Middle frontal gyrus (tissue), 1 donor: Measurements from ENCODE around the gene MX2.
A peak's percentile ranks its signal among the peaks of the same experiment; 100 is the strongest.
"Not testable (repeated sequence)": the region's sequence is repeated elsewhere in the genome, so short reads cannot be mapped to it uniquely, and the experiment has no call there.

Experiments used
- DNase-seq: peaks from one replicate; pipeline ENCODE4 v3.0.0-alpha.2; 2015; ENCODE audit warnings: low spot score; ENCODE audit errors: extremely low spot score

Gene MX2

DNA sequence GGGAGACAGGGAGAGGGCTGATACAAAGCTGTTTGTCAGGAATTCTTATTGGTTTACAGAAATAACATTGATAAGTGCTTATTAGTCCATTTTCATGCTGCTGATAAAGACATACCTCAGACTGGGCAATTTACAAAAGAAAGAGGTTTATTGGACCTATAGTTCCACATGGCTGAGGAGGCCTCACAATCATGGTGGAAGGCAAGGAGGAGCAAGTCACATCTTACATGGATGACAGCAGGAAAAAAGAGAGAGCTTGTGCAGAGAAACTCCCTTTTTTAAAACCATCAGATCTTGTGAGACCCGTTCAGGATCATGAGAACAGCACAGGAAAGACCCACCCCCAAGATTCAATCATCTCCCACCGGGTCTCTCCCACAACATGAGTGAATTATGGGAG lies 55.7 kb downstream of the MX2 start:
- DNase-seq, result not testable (repeated sequence)

DNA sequence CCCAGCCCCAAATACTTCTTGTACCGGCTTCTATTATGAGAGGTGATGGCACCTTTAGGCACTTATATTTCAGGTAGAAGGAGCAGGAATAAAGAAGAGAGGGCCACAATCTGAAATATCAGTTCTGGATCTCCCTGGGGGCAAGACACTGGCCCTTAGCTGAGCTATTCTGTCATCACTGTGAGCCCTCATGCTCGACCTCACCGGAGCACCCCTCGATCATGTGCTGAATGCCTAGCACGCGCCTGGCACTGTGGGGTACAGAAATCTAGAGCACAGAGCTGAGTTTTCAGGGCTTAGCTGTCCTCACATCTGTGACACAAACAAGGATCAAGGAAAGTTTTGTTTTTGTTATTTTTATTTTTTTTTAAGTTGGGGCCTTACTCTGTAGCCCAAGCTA lies 56.6 kb downstream of the MX2 start:
- DNase-seq, result no peak

DNA sequence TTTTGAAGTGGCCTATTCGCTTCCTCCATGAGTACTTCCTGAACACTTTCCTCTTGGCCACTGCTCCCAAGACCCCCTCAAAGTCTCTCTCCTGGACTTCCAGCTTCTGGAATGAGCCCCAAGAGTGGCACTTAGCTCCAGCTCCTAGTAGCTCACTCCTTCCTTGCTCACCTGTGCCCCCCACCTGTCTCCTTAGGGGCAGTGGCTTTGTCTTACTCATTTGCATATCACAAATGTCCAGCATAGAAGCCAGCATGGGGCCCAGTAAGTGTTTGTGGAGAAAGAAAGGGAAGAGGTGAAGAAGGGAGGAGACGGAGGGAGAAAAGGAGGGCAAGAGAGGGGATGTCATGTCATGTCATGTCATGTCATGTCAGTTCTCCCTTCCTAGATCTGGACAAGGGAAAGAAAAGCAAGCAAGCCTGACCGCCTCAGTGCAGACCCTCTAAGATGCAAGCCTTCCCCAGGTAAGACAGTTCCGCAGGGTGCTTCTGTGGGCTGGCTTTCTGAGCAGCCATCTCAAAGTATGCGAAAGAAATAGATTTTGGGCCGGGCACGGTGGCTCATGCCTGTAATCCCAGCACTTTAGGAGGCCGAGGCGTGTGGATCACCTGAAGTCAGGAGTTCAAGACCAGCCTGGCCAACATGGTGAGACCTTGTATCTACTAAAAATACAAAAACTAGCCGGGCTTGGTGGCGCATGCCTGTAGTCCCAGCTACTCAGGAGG lies 57.3 kb downstream of the MX2 start:
- no peak for DNase-seq

DNA sequence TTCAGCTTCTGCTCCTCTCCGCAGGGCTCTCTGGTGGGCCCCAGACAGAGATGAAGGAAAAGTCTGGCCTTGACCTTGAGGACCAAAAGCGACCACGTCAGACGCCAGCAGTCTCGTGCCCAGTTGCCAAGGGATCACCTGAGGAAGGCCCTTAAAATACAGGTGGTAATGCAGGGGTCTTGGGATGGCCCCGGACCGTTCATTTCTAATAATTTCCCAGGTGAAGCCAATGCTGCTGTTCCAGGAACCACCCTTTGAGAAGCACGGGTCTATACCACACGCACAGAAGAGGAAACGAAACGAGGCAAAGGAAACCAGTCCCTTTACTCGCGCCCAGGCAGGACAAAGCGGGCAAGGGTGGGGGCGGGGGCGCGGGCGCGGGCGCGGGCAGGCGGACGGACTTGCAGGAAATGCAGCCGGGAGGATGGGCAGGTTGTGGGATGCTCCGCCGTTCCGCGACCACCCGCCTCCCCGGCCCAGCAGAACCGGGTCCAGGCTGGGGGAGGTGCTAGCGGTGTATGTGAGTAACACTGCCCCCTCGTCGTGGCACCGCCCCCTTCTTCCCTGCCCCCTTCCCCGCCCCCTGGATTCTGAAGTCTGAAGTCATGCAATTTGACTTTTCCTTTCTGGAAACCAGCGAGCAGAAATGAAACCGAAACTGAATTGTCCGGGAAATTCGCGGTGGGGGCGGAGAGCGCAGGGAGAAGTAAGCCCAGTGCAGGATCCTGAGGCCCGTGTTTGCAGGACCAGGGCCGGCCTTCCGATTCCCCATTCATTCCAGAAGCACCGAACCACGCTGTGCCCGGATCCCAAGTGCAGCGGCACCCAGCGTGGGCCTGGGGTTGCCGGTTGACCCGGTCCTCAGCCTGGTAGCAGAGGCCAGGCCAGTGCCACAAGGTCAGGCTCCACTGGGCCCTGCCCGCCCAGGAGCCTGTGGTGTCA lies 58.4 kb downstream of the MX2 start:
- peak; percentile 32 for DNase-seq

DNA sequence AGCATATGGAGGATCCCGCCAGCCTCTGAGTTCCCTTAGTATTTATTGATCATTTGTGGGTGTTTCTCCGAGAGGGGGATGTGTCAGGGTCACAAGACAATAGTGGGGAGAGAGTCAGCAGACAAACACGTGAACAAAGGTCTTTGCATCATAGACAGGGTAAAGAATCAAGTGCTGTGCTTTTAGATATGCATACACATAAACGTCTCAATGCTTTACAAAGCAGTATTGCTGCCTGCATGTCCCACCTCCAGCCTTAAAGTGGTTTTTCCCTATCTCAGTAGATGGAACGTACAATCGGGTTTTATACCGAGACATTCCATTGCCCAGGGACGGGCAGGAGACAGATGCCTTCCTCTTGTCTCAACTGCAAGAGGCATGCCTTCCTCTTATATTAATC lies 59.2 kb downstream of the MX2 start:
- not testable (repeated sequence) for DNase-seq

DNA sequence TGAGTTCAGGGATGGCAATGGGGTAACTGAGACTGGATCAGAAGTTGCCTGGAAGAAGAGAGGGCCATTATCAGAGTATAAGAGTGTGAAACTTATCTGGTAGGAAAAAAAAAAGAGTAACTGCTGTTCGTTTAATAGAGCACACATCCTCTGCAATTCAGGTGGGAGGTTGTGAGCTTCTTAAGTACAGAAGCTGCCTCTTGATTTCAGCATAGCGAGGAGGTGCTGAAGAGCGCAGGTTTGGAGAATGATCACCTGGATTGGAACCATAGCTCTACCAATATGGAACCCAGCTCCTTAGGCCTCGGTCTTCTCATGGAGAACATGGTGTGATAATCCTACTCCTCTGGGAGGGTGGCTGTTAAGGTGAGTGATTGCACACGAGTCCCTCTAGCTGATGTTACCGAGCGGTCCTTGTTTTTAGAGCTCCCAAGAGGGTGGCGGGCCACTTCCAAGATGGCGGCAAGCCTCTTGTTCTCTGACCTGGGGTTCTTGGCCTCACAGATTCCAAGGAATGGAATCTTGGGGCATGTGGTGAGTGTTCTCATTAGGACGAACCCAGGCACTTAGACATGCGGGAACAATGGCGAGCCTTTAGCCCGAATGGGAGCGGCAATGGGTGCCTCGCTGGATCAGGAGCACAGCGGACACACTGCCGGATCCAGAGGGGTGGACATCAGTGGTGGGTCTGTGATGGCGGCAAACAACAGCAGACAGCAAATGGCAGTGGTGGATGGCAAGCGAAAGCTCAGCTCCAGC lies 60.9 kb downstream of the MX2 start:
- no peak for DNase-seq

DNA sequence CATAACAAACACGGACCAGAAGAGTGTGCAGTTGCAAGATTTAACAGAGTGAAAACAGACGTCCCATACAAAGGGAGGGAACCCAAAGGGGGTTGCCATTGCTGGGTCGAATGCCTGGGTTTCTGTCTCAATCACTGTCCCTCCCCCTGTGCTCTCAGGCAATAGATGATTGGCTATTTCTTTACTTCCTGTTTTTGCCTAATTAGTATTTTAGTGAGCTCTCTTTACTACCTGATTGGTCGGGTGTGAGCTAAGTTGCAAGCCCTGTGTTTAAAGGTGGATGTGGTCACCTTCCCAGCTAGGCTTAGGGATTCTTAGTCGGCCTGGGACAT lies 61.4 kb downstream of the MX2 start:
- not testable (repeated sequence) for DNase-seq

DNA sequence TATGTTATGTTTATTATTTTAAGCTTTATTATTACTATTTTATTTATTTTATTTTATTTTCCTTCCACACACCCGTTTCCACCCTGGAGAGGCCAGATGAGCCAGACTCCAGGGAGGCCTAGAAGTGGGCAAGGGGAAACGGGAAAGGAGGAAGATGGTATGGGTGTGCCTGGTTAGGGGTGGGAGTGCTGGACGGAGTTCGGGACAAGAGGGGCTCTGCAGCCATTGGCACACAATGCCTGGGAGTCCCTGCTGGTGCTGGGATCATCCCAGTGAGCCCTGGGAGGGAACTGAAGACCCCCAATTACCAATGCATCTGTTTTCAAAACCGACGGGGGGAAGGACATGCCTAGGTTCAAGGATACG lies 63.7 kb downstream of the MX2 start:
- DNase-seq, result no peak

DNA sequence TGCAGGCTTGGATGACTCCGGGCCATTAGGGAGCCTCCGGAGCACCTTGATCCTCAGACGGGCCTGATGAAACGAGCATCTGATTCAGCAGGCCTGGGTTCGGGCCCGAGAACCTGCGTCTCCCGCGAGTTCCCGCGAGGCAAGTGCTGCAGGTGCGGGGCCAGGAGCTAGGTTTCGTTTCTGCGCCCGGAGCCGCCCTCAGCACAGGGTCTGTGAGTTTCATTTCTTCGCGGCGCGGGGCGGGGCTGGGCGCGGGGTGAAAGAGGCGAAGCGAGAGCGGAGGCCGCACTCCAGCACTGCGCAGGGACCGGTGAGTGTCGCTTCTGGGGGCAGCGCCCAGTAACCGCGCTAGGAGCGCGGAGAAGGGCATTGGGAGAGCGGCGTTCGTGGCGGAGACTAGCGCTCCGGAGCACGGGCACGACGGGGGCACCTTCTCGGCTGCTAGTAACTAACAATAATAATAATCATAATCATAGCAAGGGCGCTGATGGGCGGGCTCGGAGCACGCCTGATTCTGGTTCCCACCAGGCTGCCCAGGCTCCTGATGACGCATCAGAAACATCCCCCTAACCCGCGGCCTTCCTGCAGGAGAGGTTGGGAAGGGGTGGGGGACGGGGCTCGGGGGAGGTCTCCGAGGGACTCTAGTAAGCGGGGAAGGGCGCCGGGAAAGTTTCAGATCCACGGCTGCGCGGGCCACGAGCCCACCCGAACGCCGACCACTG lies 64.3 kb downstream of the MX2 start, which contains the start of gene MX1:
Gene MX1 (plus strand): TSS at position 286 of the 722 bp plus-strand sequence. CDS start 5,832 bp downstream, outside the sequence.
- DNase-seq, result no peak

DNA sequence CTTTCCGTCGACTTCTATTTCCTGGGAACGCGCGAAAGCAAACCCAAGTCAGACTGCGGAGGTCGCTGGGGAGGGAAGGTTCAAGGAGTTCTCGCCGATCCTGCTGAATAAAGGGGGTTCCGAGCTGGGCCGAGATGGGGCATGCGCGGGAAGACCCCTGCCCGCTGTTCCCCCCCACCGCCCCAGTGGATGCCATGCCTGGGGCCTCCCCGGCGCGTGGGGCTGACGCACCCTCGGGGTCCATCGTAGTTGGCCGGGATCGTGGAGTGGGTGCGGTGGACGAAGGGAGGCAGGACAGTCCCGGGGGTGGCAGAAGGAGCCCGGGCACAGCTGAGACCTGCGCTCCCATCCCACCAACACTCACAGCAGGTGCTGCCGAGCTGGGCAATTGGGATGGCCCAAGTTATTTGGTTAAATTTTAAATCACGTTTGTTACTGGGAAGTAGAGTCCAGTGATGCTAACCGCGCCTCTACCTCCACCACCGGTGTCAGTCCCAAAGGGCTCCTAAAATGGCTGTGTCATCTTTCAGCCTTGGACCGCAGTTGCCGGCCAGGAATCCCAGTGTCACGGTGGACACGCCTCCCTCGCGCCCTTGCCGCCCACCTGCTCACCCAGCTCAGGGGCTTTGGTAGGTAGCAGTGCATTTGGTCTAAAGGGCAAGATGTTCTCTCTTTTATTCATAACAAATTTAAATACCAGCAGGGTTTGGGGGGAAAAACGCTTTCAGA lies 65.0 kb downstream of the MX2 start:
- DNase-seq, result no peak

DNA sequence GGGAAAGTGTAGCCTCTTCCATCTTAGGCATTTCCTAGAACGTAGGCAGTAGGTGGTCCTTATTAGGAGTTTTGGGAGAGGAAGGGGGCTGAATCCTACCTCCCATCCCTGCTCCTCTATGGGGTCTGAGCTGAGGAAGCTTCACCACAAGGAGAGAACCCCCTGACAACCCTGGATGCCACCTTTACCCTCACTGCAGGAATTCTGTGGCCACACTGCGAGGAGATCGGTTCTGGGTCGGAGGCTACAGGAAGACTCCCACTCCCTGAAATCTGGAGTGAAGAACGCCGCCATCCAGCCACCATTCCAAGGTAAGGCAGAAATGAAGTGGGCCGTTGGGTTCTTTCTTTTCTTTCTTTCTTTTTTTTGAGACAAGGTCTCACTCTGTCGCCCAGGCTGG lies 65.7 kb downstream of the MX2 start:
- no peak for DNase-seq

DNA sequence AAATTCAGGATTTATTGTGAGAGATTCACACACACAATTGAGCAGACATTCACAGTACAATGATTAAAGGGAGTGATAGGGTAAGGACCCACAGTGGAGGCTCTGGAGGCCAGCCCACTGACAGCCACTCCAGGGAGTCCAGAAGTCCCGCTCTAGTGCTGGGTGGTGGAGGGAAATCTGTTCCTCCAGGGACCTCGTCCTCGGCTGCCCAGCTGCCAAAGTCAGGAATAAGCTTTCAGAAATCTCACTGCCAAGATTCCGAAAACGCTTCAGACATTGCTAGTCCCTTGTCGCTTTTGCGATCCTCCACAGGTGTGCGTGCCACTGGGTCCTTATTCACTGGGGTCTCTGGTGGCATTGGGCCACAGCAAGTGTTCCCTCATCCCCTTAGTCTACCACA lies 66.5 kb downstream of the MX2 start:
- no peak for DNase-seq

DNA sequence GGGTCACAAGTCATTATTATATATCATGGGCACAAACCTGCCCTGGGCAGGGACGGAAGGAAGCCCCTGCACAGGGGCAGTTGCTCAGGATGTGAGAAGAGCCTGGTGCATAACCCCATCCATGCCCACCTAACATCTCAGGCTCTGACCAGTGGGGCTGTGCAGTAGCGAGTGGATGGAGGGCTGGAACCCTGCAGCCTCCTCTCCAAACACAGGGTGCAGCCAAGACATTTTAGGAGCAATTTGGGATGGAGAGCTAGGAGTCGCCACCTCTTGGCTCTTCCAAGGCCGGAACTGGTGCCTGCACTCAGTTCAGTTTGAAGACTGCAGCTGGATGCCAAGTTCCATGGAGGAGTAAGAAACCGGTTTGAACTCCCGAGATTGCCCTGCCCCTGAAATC lies 67.0 kb downstream of the MX2 start:
- DNase-seq, result no peak

DNA sequence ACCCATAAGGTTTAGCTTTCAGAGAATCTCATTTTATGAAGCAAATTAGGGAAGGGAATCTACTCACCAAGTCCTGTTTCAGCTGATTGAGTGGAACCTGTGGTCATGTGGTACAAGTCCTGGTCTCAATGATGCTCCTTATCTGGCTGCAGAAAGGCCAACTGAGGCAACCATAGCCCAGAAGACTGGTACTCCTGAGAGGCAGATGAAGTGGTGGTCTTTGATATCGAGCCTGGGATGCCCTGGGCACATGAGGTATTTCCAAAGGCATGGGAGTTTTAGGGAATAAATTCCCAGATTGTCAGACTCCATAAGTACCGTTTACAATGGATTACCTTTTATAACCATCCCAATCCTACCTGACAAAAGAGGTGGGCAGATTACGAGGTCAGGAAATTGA lies 67.5 kb downstream of the MX2 start:
- DNase-seq, result no peak

DNA sequence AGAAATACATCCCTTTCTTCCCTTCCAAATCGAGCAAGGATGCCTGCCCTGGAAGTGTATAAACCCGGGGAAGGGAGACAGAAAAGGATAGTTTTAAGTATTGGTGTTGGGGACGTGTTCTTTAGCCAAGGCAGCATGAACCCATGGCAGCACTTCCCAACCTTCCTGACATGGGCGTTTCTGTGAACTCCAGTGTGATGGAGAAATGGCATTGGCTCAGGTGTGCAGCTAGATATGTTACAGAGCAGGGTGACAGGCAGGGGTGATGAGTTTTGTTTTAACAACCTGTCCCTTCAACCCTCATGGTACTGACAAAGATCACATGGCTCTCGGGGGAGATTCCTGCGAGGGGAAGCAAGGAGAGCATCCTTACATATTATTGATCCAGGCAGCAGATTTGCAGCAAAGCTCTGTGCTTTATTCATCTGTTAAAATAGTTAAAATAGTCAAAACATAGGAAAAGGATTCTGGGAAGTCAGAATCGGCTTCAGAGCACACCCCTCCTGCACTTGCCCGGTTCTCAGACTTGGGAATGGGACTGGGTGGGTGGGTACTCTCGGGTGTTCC lies 68.2 kb downstream of the MX2 start:
- no peak for DNase-seq

DNA sequence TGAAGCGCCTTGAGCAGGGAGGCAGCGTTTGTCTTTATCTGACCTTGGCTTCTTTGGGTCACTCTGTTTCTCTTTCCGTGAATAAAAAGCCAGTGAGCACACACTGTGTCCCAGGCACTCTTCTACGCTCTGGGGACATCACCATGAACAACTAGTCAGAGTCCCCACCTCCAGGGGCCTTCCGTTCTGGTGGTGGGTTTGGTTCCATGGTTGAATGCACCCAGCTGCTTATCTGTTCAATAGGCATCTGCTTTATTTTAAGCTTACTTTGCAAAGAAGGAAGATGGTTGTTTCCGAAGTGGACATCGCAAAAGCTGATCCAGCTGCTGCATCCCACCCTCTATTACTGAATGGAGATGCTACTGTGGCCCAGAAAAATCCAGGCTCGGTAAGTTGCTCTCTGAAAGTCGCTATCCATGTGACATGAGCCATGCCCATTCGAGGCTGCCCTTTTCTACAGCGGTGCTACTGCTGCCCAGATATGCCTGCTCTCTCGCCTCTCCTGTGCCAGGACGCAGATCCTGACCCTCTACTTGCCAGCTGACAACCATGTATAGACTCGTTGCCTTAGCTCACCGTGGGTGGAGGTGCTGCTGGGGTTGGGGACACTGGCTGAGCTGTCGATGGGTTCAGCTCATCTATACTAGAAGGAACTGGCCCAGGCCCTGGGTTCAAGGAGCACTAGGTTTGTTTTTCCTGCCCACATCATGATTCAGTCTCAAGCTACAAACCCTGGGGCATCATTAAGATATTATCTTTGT lies 70.1 kb downstream of the MX2 start:
- no peak for DNase-seq

DNA sequence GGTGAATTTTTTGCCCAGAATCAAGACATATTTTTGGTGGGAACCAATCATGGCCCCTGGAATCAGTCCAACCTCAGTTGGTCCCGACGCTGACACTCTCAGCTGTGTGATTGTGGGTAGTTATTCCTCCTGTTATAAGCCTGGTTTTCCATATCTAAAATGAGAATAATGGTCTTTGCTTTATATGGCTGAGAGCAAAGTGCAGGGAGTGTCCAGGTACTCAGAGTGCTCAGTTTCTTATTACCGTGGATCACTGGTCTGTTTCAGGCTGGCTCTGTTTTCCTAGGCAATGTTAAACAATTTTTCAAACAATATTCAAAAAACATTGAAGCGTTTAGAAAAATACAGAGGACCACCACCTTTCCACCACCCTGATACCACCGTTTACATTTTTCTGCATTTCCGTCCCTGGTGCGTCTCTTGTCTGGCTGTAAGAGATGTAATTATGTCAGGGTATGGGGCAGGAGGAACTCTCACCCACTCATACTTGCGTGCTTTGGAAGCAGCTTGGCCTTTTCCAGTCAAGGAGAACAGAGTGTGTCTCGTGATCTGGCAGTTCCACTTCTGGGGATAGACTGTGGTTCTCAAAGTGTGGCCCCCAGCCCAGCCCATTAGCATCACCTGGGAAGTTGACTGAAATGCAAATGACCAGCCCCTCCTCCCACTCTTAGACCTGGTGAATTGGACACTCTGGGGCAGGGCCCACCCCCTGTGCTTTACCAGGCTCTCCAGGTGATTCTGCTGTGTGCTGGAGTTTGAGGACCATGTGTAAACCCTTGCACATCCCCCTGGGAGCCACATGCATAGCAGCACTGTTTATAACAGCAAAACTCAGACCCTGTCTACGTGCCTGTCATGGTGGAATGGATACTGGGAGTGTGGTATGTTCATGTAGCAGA lies 71.0 kb downstream of the MX2 start:
- DNase-seq, result no peak

DNA sequence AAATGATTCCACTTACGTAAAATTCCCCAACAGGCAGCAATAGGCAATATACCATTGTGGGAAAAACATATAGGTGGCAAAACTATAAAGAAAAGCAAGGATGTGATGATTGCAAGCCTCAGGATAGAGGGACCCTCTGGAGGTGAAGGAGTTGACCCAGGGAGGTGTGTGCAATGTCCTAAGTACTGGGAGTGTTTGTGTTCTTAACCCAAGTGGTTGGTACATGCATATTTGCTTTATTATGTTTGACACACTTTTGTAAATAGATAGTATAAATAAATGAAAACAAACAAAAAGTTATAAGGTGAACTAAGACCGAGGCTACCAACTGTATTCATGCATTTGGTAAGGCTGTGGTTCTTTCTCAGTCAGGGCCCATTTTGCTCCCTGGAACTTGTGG lies 71.7 kb downstream of the MX2 start:
- no peak for DNase-seq

DNA sequence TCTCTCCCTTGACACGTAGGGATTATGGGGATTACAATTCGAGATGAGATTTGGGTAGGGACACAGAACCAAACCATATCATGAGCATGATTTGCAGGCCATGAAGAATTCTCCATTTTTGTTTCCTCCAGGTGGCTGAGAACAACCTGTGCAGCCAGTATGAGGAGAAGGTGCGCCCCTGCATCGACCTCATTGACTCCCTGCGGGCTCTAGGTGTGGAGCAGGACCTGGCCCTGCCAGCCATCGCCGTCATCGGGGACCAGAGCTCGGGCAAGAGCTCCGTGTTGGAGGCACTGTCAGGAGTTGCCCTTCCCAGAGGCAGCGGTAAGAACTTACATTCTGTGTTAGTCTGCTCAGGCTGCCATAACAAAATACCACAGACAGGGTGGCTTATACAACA lies 73.9 kb downstream of the MX2 start:
- DNase-seq, result no peak
